Heart left ventricle (tissue), 13 donors: Measurements from ENCODE around the gene SLC25A6.

Experiments used
- CTCF ChIP-seq, 12 donors: fragments of 200-600 bp; sonication (generic) in 4 of 12; IDR thresholded peaks; one replicate each; pipeline versions ENCODE4 v1.5.0 to v1.8.0; 2018 to 2022; ENCODE audit warnings: antibody characterized with exemption in 12 of 12, mild to moderate bottlenecking in 5 of 12
- POLR2A ChIP-seq, 2 donors: fragments of 450-650 bp; IDR thresholded peaks; one replicate each; pipeline ENCODE4 v1.6.1; 2017; ENCODE audit warnings: antibody characterized with exemption in 2 of 2, mild to moderate bottlenecking in 2 of 2, moderate library complexity in 2 of 2
- donor health status: ischemic (EF 13 %, LVEDD 7.1; RV severe dilation, severe dysfunction).
- donor health status: DM: no; HTN: yes; CAD: no.
- donor health status: DM: no; HTN: no; CAD: no.
- donor health status: ischemic (EF 25% LVEDD 6.9; RV normal size, moderate dysfunction).
- donor health status: ischemic (EF 25% LVEDD 5.7; RV mildly dilated, moderate dysfunction).
- donor health status: ischemic (EF 35%, LVEDD 5.7; RV mildly dilated, moderate dysfunction).
- donor health status: nonischemic (EF 11% LVEDD 7.7; RV severe dilation, severe dysfunction).
- donor health status: DM: yes; HTN: yes; CAD: no.
- donor health status: PGD.
- donor health status: ischemic (EF 29% LVEDD 5.4; RV normal size, mild dysfunction).
- donor health status: nonischemic (EF 23%, LVEDD 6.1; RV moderate dilation, normal function).

- TF ChIP-seq CTCF (IDR thresholded peaks at IDR 0.05) (no peak), POLR2A (IDR thresholded peaks at IDR 0.05) (no peak)
These were observed 20.7 kb upstream of the SLC25A6 start for GRCh38 chrX:1412551-1413161.
